Right forelimb (tissue), 1 donor: ENCODE results near the gene DEFB132.
"Not testable (repeated sequence)": the region's sequence is repeated elsewhere in the genome, so short reads cannot be mapped to it uniquely, and the experiment has no call there.

Experiments
- DNase-seq: peaks from one replicate; pipeline ENCODE4 v3.0.0-alpha.2; 2018

The DEFB132 gene

GRCh38 chr20:257419-257818 lies at the start of gene DEFB132:
Gene DEFB132 (plus strand): TSS chr20:257724. CDS start chr20:257779, 55 bp downstream.
- no peak for DNase-seq

DNA sequence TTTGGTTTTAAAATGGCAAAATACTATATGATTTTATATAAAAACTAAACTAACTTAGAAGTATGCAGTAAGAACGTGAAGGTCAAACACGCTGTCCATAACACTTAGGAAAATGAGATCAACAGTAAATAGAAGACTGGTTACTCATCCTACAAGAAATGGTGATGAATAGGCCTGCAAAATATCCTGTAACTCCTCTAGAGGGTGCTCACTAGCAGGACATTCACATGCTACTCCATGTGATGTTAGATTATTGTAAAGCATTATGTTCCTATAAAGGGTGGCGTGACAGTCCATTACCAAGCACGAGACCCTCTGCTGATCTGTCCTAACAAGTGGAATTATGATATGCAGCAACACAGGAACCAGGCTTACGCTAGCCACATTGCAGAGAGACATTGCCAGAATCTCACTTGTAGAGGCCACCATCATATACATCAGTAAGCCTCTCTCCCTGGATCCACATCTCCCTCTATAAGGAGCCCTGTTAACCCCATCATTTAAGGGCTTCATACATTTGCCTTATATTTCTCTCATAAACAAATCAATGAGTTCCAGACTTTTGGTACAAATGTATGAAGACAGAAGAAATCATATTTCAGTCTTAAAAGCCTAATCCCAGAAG lies 48.5 kb upstream of the DEFB132 start:
- no peak for DNase-seq

- no peak for DNase-seq
These were observed 46.6 kb upstream of the DEFB132 start for GRCh38 chr20:210809-211502.

- no peak for DNase-seq
These were observed 43.1 kb upstream of the DEFB132 start for GRCh38 chr20:214383-214782.

DNA sequence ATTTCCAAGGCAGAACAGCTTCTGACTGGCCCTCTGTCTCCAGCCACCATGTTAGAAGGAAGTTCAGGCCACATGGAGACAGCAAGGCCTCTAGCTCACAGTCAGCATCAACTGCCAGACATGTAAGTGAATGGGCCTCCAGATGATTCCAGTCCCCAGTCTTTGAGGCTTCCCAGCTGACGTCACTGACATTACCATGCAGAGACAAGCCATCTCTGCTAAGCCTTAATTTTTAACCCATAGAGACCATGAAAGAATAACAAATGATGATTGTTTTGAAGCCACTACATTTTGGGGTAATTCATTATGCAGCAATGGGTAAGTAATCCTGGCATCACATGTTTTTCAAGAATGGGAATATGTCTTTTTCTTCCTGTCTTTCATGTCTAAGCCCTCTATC lies 41.7 kb upstream of the DEFB132 start:
- no peak for DNase-seq

- DNase-seq = no peak
These were observed 40.3 kb upstream of the DEFB132 start for GRCh38 chr20:217266-217665.

DNA sequence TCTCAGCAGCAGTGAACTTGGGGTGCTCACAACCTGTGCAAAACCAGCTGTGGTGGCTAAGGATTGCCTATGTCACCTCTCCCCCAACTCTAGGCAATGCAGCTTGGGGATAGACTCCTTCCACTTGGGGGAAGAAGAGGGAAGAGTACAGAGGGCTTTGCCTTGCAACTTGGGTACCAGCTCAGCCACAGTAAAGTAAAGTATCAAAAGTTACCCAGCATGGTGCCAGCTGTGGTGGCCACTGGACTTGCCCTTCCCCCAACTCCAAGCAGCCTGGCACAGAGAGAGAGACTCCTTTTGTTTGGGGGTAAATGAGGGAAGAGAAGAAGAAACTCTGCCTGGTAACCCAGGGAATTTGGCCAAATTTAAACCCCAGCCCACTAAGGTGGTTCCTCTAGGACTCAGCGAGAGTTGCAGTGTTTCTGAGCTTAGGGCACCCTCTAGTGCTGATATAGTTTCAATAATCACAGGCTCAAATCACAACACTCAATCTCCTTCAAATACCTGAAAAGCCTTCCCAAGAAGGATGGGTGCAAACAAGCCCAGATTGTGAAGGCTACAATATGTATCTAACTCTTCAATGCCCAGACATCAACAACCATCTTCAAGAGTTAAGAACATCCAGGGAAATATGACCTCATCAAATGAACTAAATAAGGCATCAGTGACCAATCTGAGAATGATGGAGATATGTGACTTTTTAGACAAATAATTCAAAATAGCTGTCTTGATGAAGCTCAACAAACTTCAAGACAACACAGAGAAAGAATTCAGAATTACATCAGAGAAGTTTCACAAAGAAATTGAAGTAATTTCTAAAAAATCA lies 38.0 kb upstream of the DEFB132 start:
- no peak for DNase-seq

DNA sequence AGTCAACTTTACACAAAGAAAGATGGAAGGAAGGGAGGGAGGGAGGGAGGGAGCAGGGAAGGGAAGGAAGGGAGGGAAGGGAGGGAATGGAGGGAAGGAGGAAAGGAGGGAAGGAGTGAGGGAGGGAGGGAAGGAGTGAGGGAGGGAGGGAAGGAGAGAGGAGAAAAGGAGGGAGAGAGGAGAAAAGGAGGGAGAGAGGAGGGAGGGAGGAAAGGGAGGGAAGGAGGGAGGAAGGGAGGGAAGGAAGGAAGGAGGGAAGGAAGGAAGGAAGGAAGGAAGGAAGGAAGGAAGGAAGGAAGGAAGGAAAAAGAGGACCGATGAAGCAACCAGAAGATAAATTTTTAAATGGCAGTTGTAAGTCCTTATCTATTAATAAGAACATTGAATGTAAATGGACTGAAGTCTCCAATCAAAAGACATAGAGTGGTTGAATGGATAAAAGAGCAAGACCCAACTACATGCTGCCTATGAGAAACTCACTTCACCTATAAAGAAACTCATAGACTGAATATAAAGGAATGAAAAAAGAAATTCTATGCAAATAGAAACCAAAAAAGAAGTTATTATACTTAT lies 36.2 kb upstream of the DEFB132 start:
- no peak for DNase-seq

GRCh38 chr20:225879-226278 lies 31.6 kb upstream of the DEFB132 start:
- DNase-seq = not testable (repeated sequence)

DNA sequence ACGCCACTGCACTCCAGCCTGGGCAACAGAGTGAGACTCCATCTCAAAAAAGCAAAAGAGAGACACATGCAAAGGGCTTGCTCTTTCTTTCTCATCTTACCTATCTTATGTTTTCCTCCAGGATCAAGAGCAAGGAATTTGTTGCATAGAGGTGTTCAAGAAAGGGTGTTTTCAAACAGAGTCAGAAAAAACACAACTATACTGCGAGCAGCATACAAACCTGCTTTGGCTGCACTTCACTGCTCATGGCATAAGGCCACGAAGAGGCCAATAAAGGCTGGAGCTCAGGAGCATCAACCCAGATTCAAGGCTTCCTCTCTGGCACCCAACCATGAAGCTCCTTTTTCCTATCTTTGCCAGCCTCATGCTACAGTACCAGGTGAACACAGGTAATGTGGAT lies 30.6 kb upstream of the DEFB132 start, which contains the start of gene DEFB129:
Gene DEFB129 (plus strand): TSS at position 301 of the 400 bp plus-strand sequence. CDS start 31 bp downstream, at position 332.
- DNase-seq = no peak

DNA sequence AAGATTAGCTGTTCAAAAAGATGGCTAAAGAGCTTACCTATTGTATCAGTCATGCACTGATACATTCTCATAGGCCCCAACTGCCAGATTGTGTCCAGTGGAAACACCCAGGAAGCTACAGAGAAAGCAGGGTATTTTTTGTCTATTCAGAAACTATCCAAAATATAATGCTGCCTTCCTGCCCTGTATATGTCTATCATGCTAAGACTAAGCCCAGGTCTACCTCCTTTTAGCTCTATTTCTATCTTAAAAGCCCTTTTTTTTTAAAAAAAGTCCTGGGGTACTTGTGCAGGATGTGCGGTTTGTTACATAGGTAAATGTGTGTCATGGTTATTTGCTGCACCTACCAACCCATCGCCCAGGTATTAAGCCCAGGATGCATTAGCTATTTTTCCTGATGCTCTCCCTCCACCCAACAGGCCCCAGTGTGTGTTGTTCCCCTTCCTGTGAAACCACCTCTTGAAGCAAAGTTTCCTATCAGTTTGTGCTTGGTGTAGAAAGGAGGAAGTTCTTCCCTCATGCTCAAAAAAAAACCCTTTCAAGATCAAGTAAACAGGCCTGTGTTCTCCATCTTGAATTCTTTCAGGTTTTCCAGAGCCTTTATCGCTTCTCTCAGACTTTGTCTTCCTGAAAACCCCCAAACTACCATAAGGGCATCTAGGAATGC lies 30.0 kb upstream of the DEFB132 start:
- DNase-seq = no peak

- DNase-seq = no peak
These were observed 21.6 kb upstream of the DEFB132 start for GRCh38 chr20:235891-236290.

- no peak for DNase-seq
These were observed 20.0 kb upstream of the DEFB132 start for GRCh38 chr20:237489-237888.

- DNase-seq = no peak
These were observed 19.6 kb upstream of the DEFB132 start for GRCh38 chr20:237929-238328.

DNA sequence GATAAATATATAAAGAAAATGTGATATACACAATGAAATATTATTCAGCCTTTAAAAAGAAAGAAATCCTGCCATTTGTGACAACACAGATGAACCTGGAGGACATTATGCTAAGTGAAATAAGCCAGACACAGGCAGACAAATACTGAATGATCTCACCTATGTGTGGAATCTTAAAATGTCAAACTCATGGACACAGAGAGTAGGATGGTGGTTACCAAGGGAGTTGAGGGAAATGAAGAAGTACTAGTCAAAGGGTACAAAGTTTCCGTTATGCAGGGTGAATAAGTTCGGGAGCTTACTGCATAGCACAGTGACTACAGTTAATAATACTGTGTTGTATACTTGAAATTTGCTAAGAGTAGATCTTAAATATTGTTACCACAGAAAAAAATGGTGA lies 14.6 kb upstream of the DEFB132 start:
- no peak for DNase-seq

- DNase-seq = no peak
These were observed 6.2 kb upstream of the DEFB132 start for GRCh38 chr20:251354-251753.

GRCh38 chr20:252801-253200 lies 4.7 kb upstream of the DEFB132 start:
- no peak for DNase-seq

- DNase-seq = not testable (repeated sequence)
These were observed 4.1 kb upstream of the DEFB132 start for GRCh38 chr20:253447-253846.

DNA sequence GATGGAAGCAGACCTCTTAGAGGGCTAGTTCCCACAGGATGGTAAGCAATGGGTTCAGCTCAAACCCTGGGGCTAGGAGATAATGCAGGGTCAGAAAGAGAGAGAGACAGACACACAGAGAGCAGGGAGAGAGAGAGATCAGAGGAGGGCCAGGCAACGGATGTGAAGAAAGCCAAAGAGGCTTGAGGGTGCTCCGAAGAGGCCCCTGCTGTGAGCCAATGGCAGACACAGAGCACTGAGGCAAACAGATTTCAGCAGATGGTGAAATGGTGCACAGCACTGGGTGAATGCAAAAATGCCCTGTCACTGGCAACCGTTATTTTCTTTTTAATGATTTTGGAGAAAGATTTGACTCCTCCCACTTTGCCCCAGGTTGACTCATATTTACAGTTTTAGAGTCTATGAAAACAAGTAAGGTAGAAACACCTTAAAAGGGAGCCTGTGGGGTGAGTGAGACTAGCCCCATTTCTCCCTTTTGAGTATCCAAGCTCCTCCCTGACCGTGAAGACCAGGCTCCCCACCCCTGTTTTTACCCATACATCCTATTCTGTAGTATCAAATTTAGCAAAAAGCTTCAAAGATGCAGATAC lies 840 bp downstream of the DEFB132 start:
- no peak for DNase-seq

GRCh38 chr20:258963-259362 lies 1.4 kb downstream of the DEFB132 start:
- no peak for DNase-seq

DNA sequence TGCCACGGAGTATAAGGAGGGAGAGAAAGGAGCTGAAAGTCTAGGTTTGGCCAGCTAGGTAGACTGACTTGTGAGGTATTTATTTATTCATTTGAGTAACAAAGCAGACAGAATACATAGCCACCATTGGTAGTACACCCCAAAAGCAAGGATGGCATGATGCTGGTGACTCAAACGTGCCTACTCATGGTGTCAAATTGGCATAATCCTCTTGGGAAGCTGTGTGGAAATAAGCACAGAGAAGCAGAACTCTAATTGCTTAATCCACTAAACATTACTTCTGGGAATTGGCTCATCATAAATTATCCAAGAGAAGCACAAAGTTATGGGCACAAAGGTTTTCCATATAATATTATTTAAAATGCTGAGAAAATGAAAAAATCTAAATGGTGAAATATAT lies 2.5 kb downstream of the DEFB132 start:
- no peak for DNase-seq

GRCh38 chr20:263701-264100 lies 6.2 kb downstream of the DEFB132 start:
- DNase-seq = no peak
